Gastroesophageal sphincter (tissue), 3 donors: ENCODE results near the gene ABL2.

Source experiments
- POLR2A ChIP-seq, 2 donors: fragments of 450-650 bp; IDR thresholded peaks; one replicate each; pipeline ENCODE4 v1.6.1; 2017; ENCODE audit warnings: antibody characterized with exemption in 2 of 2, mild to moderate bottlenecking in 2 of 2, moderate library complexity in 1 of 2
- TF ChIP-seq, protein P1 (sequence below), 4 experiments: fragments of 200-600 bp in 2 of 4; fragments of 450-650 bp in 2 of 4; sonication (generic) in 1 of 4; IDR thresholded peaks; one replicate each; pipeline ENCODE4 v1.5.1; 2017 to 2019; ENCODE audit warnings: antibody characterized with exemption in 4 of 4, mild to moderate bottlenecking in 2 of 4, moderate library complexity in 2 of 4

DNA sequence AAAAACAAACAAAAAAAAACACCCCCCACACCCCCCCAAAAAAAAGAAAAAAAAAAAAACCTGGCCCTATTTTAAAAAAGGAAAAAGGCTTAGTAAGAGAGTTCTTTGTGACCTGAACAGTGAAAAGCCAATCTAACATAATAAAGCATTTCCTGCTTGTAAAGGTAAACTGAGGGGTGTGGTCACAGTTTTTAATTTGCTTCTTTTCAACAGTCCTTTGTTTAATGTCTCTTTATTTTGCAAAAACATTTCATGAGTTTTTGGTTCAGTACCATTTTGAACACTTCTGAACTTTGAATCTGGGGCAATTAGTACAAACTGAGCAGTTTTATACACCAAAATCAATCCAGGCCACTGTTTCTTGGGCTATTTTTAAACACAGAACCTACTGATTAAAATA is 110.0 kb downstream of the ABL2 start:
- TF ChIP-seq, protein P1, sequence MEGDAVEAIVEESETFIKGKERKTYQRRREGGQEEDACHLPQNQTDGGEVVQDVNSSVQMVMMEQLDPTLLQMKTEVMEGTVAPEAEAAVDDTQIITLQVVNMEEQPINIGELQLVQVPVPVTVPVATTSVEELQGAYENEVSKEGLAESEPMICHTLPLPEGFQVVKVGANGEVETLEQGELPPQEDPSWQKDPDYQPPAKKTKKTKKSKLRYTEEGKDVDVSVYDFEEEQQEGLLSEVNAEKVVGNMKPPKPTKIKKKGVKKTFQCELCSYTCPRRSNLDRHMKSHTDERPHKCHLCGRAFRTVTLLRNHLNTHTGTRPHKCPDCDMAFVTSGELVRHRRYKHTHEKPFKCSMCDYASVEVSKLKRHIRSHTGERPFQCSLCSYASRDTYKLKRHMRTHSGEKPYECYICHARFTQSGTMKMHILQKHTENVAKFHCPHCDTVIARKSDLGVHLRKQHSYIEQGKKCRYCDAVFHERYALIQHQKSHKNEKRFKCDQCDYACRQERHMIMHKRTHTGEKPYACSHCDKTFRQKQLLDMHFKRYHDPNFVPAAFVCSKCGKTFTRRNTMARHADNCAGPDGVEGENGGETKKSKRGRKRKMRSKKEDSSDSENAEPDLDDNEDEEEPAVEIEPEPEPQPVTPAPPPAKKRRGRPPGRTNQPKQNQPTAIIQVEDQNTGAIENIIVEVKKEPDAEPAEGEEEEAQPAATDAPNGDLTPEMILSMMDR (IDR thresholded peaks at IDR 0.05): no peak
- TF ChIP-seq POLR2A (IDR thresholded peaks at IDR 0.05): no peak
